Erythroblast (primary cell): ENCODE results near the gene NCEH1.

Experiments used
- GATA1 ChIP-seq: IDR thresholded peaks from 2 replicates; pipeline ENCODE4 v1.6.1; 2011; ENCODE audit warnings: low read depth, mild to moderate bottlenecking, control low read depth, low read length, moderate library complexity
- POLR2A ChIP-seq: IDR thresholded peaks from 2 replicates; pipeline ENCODE4 v1.6.1; 2011; ENCODE audit warnings: mild to moderate bottlenecking, low read length

GRCh38 chr3:172690936-172691335 is 19.9 kb downstream of the NCEH1 start:
- TF ChIP-seq POLR2A (no peak), GATA1 (no peak)
